Activated B cell treated with CpG ODN at 0.5 μM for 24 hours (primary cell): ENCODE data around the gene B4GALNT2. TPM values are rescaled to one million over a fixed set of nuclear protein-coding genes. Genes with fewer than 3 reads are reported as not detected.

Source experiments
- ATAC-seq: fragments of 200-7000 bp; cut with Tn5 transposase; one replicate; pipeline ENCODE4 v1.10.0; 2021; ENCODE audit warnings: low read depth, mild to moderate bottlenecking, moderate library complexity
- CTCF ChIA-PET: fragments of 350-600 bp; sonication (Branson Sonifier 250); formaldehyde crosslinking; loops from one replicate; lab custom pipeline; 2021; ENCODE audit warnings: antibody characterized with exemption; lab: Charles Lee
- POLR2A ChIA-PET: fragments of 350-600 bp; sonication (Branson Sonifier 250); formaldehyde crosslinking; loops from one replicate; lab custom pipeline; 2021; ENCODE audit warnings: antibody characterized with exemption; lab: Charles Lee
- DNase-seq: peaks from one replicate; pipeline ENCODE4 v3.0.0; 2022
- H3K27ac Mint-ChIP-seq: one replicate; pipeline ENCODE4 v1.8.0; 2020; ENCODE audit warnings: mixed read lengths
- H3K27me3 Mint-ChIP-seq: one replicate; pipeline ENCODE4 v1.8.0; 2021; ENCODE audit warnings: mixed read lengths
- H3K36me3 Mint-ChIP-seq: one replicate; pipeline ENCODE4 v1.8.0; 2021; ENCODE audit warnings: low read depth, mixed read lengths
- H3K4me1 Mint-ChIP-seq: one replicate; pipeline ENCODE4 v1.8.0; 2021; ENCODE audit warnings: mixed read lengths
- H3K4me3 Mint-ChIP-seq: one replicate; pipeline ENCODE4 v1.8.0; 2020; ENCODE audit warnings: mild to moderate bottlenecking, mixed read lengths
- H3K9me3 Mint-ChIP-seq: one replicate; pipeline ENCODE4 v1.8.0; 2020; ENCODE audit warnings: mixed read lengths
- CTCF ChIP-seq: fragments of 200-600 bp; IDR thresholded peaks from one replicate; pipeline ENCODE4 v1.8.0; 2022; ENCODE audit warnings: antibody characterized with exemption, mild to moderate bottlenecking
- intact Hi-C: fragments of 100-400 bp; cut with micrococcal nuclease; formaldehyde crosslinking; loops from one replicate; pipeline ENCODE4 v1.15.1; 2024
- total RNA-seq: library from RNA; stranded (reverse); gene quantifications from 2 replicates; pipeline ENCODE4 v1.2.3, GENCODE V29; 2022

B4GALNT2 gene
- total RNA-seq, 1 donor from 2014 or later = 0.09 TPM

DNA sequence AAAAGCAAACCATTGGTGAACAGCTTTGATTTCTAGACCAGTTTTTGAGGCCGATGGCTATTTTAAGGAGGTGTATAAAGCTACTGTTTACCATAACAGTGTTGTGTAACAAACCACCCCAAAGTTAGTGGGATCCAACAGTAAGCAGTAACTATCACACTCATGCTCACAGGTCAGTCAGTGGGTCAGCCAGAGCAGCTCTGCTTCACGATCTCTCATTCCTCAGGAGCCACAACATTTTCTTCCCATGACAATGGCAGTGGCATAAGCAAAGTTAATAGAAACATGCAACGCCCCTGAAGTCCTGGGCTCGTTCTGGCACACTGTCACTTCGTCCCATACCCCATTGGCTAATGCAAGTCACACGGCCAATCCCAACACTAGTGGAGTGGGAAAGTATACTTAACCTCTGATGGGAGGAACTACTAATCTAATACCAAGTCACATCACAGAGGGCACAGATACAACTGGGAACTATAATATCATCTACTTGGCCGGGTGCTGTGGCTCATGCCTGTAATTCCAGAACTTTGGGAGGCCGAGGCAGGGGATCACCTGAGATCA, 28.0 kb upstream of the B4GALNT2 start:
- ChIA-PET POLR2A (no interaction called here), CTCF (no interaction called here)
- intact Hi-C loops = no loop called here
- no peak for DNase-seq
- no peak for TF ChIP-seq CTCF
- Mint-ChIP-seq H3K9me3 (no peaks in the 10 kb centered on the region), H3K36me3 (no peaks in the 10 kb centered on the region), H3K4me1 (no peaks in the 10 kb centered on the region), H3K4me3 (no peak overlapping the region), H3K27ac (no peak overlapping the region), H3K27me3 (peaks cover 24% of the 10 kb centered on the region)
- ATAC-seq = no peak

GRCh38 chr17:49106321-49107210, 26.0 kb upstream of the B4GALNT2 start:
- H3K4me3 Mint-ChIP-seq = no peak overlapping the region
- peaks cover 19% of the 10 kb centered on the region for H3K27me3 Mint-ChIP-seq
- H3K36me3 Mint-ChIP-seq = no peaks in the 10 kb centered on the region
- H3K9me3 Mint-ChIP-seq = no peaks in the 10 kb centered on the region
- intact Hi-C loops = no loop called here
- no peak for TF ChIP-seq CTCF
- CTCF ChIA-PET = no interaction called here
- POLR2A ChIA-PET = no interaction called here
- no peak for DNase-seq
- H3K27ac Mint-ChIP-seq = no peak overlapping the region
- ATAC-seq = no peak
- no peaks in the 10 kb centered on the region for H3K4me1 Mint-ChIP-seq

- POLR2A ChIA-PET = no interaction called here
- Mint-ChIP-seq H3K9me3 (no peaks in the 10 kb centered on the region), H3K27me3 (peaks cover 15% of the 10 kb centered on the region), H3K4me1 (no peaks in the 10 kb centered on the region), H3K27ac (no peak overlapping the region), H3K4me3 (no peak overlapping the region), H3K36me3 (no peaks in the 10 kb centered on the region)
- TF ChIP-seq CTCF = no peak
- CTCF ChIA-PET = no interaction called here
- DNase-seq = no peak
- no peak for ATAC-seq
- intact Hi-C loops = no loop called here
Observed at GRCh38 chr17:49107211-49107557, 25.4 kb upstream of the B4GALNT2 start.

GRCh38 chr17:49108318-49108717, 24.3 kb upstream of the B4GALNT2 start:
- CTCF ChIA-PET = no interaction called here
- Mint-ChIP-seq H3K27ac (no peak overlapping the region), H3K36me3 (no peaks in the 10 kb centered on the region), H3K9me3 (peaks cover 3% of the 10 kb centered on the region), H3K4me1 (no peaks in the 10 kb centered on the region), H3K4me3 (no peak overlapping the region), H3K27me3 (peaks cover 17% of the 10 kb centered on the region)
- DNase-seq = no peak
- no peak for TF ChIP-seq CTCF
- ATAC-seq = no peak
- POLR2A ChIA-PET = no interaction called here
- intact Hi-C loops = no loop called here

DNA sequence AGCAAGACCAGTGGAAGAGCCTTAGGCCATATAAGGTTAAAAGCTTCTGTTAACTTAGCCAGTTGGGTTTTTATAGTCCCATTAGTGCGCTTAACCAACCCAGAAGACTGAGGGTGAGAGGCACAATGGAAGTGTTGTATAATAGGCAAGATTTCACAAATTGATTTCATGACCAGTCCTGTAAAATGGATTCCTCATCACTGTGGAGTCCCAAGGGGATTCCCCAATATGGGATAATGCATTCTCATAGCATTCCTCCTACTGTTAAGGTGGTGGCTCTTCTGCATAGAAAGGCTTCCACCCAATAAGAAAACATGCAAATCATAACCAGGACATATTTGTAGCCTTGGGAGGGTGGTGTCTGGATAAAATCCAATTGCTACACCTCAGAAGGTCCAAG, 22.1 kb upstream of the B4GALNT2 start:
- H3K4me1 Mint-ChIP-seq = no peaks in the 10 kb centered on the region
- intact Hi-C loops = no loop called here
- peaks cover 3% of the 10 kb centered on the region for H3K9me3 Mint-ChIP-seq
- DNase-seq = no peak
- no peak overlapping the region for H3K27ac Mint-ChIP-seq
- ChIA-PET POLR2A (no interaction called here), CTCF (no interaction called here)
- H3K4me3 Mint-ChIP-seq = no peak overlapping the region
- H3K36me3 Mint-ChIP-seq = no peaks in the 10 kb centered on the region
- no peak for TF ChIP-seq CTCF
- no peak for ATAC-seq
- peaks cover 12% of the 10 kb centered on the region for H3K27me3 Mint-ChIP-seq
